ENCODE data around the gene DNAH2. TPM values are rescaled to one million over a fixed set of nuclear protein-coding genes. Genes with fewer than 3 reads are reported as not detected.
A peak's percentile ranks its signal among the peaks of the same experiment; 100 is the strongest.

Gene DNAH2
- total and polyA plus RNA-seq, 9 of the 15 experiments (the other 6 are each of a cell fraction or from before 2014, with no cell fraction given): 0.03 TPM; not detected in 8

- TF ChIP-seq, protein P1, sequence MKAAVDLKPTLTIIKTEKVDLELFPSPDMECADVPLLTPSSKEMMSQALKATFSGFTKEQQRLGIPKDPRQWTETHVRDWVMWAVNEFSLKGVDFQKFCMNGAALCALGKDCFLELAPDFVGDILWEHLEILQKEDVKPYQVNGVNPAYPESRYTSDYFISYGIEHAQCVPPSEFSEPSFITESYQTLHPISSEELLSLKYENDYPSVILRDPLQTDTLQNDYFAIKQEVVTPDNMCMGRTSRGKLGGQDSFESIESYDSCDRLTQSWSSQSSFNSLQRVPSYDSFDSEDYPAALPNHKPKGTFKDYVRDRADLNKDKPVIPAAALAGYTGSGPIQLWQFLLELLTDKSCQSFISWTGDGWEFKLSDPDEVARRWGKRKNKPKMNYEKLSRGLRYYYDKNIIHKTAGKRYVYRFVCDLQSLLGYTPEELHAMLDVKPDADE (conservative IDR thresholded peaks at IDR 0.05; ENCODE audit: control insufficient read depth, low read depth, low read length): 0 out of 2 replicates have a peak, but pooled peaks have one; percentile 46
- TF ChIP-seq FOXO4 (CRISPR knock-in tag; IDR thresholded peaks at IDR 0.05) (0 out of 2 replicates have a peak, but pooled peaks have one; percentile 33), STAT5B (CRISPR knock-in tag; IDR thresholded peaks at IDR 0.05) (no peak), CREB1 (IDR thresholded peaks at IDR 0.05) (no peak), CREB1 (CRISPR knock-in tag; IDR thresholded peaks at IDR 0.05) (no peak; the same call in 1 of the 2 replicates), ZFX (CRISPR knock-in tag; IDR thresholded peaks at IDR 0.05) (peak; percentile 45), RBM34 (IDR thresholded peaks at IDR 0.05; ENCODE audit: borderline replicate concordance, insufficient read depth, low read length) (no peak), ASH1L (IDR thresholded peaks at IDR 0.05; ENCODE audit: borderline replicate concordance, low read depth, partially characterized antibody) (peak; percentile 90), ETV1 (tag; conservative IDR thresholded peaks at IDR 0.05; ENCODE audit: low read depth) (peak; percentile 46), NFIC (IDR thresholded peaks at IDR 0.05) (no peak; the same call in 1 of the 2 replicates), ZEB2 (IDR thresholded peaks at IDR 0.05) (0 out of 2 replicates have a peak, but pooled peaks have one; percentile 51), NKRF (IDR thresholded peaks at IDR 0.05; ENCODE audit: borderline replicate concordance) (no peak), SREBF1 (IDR thresholded peaks at IDR 0.05; ENCODE audit: borderline replicate concordance, low read depth, low read length) (peak; percentile 90), MIER1 (IDR thresholded peaks at IDR 0.05; ENCODE audit: low read depth) (peak; percentile 61; the same call in 1 of the 2 replicates), ELF1 (tag; IDR thresholded peaks at IDR 0.05) (peak; percentile 87), SIX5 (IDR thresholded peaks at IDR 0.05; ENCODE audit: borderline replicate concordance in 1 of 2, insufficient read depth in 1 of 2, low read depth in 1 of 2, low read length in 2 of 2) (peak; percentile 30 to 42; a peak in 3 of 4 replicates), ARNT (IDR thresholded peaks at IDR 0.05) (no peak), NFXL1 (CRISPR knock-in tag; IDR thresholded peaks at IDR 0.05) (no peak)
- TF ChIP-seq, protein P2, sequence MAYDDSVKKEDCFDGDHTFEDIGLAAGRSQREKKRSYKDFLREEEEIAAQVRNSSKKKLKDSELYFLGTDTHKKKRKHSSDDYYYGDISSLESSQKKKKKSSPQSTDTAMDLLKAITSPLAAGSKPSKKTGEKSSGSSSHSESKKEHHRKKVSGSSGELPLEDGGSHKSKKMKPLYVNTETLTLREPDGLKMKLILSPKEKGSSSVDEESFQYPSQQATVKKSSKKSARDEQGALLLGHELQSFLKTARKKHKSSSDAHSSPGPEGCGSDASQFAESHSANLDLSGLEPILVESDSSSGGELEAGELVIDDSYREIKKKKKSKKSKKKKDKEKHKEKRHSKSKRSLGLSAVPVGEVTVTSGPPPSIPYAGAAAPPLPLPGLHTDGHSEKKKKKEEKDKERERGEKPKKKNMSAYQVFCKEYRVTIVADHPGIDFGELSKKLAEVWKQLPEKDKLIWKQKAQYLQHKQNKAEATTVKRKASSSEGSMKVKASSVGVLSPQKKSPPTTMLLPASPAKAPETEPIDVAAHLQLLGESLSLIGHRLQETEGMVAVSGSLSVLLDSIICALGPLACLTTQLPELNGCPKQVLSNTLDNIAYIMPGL (CRISPR knock-in tag; IDR thresholded peaks at IDR 0.05): 0 out of 2 replicates have a peak, but pooled peaks have one; percentile 14
Observed at GRCh38 chr17:7686222-7687071, 31.1 kb upstream of the DNAH2 start (continued).

Measured in K562 (cell line).